Measurements from ENCODE around the gene SCG2. TPM values are rescaled to one million over a fixed set of nuclear protein-coding genes. Genes with fewer than 3 reads are reported as not detected.

The SCG2 gene
- total RNA-seq, 1 experiment from 2014 or later, result 19.8 TPM

DNA sequence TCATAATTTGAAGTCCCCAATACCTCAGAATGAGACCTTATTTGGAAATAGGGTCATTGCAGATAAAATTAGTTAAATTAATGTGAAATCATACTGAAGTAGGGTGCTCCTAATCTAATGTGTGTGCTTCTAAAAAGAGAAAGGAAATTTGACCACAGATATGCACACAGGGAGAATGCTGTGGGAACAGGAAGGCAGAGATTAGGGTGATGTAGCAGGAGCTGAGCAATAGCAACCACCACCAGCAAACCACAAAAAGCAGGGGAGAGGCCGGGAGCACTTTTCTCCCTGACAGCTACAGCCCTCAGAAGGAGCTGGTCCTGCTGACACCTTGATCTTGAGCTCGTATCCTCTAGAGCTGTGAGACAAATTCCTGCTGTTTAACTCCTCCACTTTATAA lies 24.6 kb upstream of the SCG2 start:
- Histone ChIP-seq H3K36me3 (ENCODE audit: control insufficient read depth in 1 of 2, insufficient read depth in 2 of 2, low read length in 2 of 2) (no peaks in the 10 kb centered on the region), H4K20me1 (ENCODE audit: insufficient read depth) (no peaks in the 10 kb centered on the region), H3K9ac (ENCODE audit: low read length) (no peak overlapping the region), H2AFZ (ENCODE audit: low read depth, low read length, poor library complexity, severe bottlenecking) (no peak overlapping the region), H3K4me2 (ENCODE audit: low read length) (no peak overlapping the region), H3K9me2 (ENCODE audit: insufficient read depth) (no peaks in the 10 kb centered on the region), H3K27me3 (ENCODE audit: insufficient read depth, low read length) (no peaks in the 10 kb centered on the region), H3K4me3 (replicated peaks in 1 of 2; ENCODE audit: low read depth in 1 of 2, low read length in 2 of 2) (no peak overlapping the region), H3K4me1 (ENCODE audit: control insufficient read depth in 1 of 2, insufficient read depth in 2 of 2, low read length in 2 of 2) (peaks cover 4 to 16% of the 10 kb centered on the region in 2 experiments; a peak in 3 of 4 replicates), H3K27ac (ENCODE audit: low read depth, low read length) (no peak overlapping the region), H3K79me2 (ENCODE audit: insufficient read depth, low read length) (no peaks in the 10 kb centered on the region), H3K9me3 (ENCODE audit: control insufficient read depth in 1 of 2, insufficient read depth in 1 of 2, low read depth in 1 of 2, low read length in 2 of 2) (no peaks in the 10 kb centered on the region)
- DNase-seq (ENCODE audit: low read depth, low spot score), result no peak
- ChIA-PET CTCF (interaction anchor here (0.6 kb wide), 1 partner anchor 64 kb away, joined by 3 read pairs; no protein-coding TSS in a partner anchor), RAD21 (ENCODE audit: low non-redundant PET in 1 of 2, low total read pairs in 2 of 2, uncharacterized antibody in 2 of 2, unreplicated experiment in 2 of 2) (no interaction called here), POLR2A (no interaction called here)
- no TSS peak for BruUV-seq (replicated peaks)
- intact Hi-C loops (cut with micrococcal nuclease), result no loop called here
- ATAC-seq, result 0 out of 2 replicates have a peak, but pooled peaks have one; percentile 22
- TF ChIP-seq EGR1 (IDR thresholded peaks at IDR 0.05; ENCODE audit: low read depth), result no peak
- no peak for TF ChIP-seq FOSL1 (IDR thresholded peaks at IDR 0.05; ENCODE audit: low read depth)
- TF ChIP-seq RAD21 (IDR thresholded peaks at IDR 0.05; ENCODE audit: low read depth), result no peak
- TF ChIP-seq, protein P1, sequence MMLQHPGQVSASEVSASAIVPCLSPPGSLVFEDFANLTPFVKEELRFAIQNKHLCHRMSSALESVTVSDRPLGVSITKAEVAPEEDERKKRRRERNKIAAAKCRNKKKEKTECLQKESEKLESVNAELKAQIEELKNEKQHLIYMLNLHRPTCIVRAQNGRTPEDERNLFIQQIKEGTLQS (IDR thresholded peaks at IDR 0.05), result no peak
- no peak for TF ChIP-seq ELF1 (IDR thresholded peaks at IDR 0.05; ENCODE audit: borderline replicate concordance, low read depth)
- TF ChIP-seq CBX3 (IDR thresholded peaks at IDR 0.05; ENCODE audit: low read depth), result no peak
- no peak for TF ChIP-seq SIN3A (IDR thresholded peaks at IDR 0.05; ENCODE audit: low read depth)
- no peak for TF ChIP-seq EZH2 (IDR thresholded peaks at IDR 0.05)
- no peak for TF ChIP-seq POLR2A (IDR thresholded peaks at IDR 0.05; ENCODE audit: borderline replicate concordance, extremely low read depth, insufficient read depth, insufficient read length)
- no peak for TF ChIP-seq SRF (IDR thresholded peaks at IDR 0.05; ENCODE audit: low read depth)
- TF ChIP-seq SP1 (IDR thresholded peaks at IDR 0.05; ENCODE audit: low read depth), result no peak
- TF ChIP-seq EZH2phosphoT487 (IDR thresholded peaks at IDR 0.05; ENCODE audit: borderline replicate concordance), result no peak
- no peak for TF ChIP-seq JUND (IDR thresholded peaks at IDR 0.05)
- TF ChIP-seq YY1 (IDR thresholded peaks at IDR 0.05; ENCODE audit: extremely low read depth, insufficient replicate concordance, low read depth, low read length), result no peak
- no peak for TF ChIP-seq TCF7L2 (IDR thresholded peaks at IDR 0.05; ENCODE audit: borderline replicate concordance, extremely low read depth, insufficient read depth, insufficient read length)
- TF ChIP-seq, protein P2, sequence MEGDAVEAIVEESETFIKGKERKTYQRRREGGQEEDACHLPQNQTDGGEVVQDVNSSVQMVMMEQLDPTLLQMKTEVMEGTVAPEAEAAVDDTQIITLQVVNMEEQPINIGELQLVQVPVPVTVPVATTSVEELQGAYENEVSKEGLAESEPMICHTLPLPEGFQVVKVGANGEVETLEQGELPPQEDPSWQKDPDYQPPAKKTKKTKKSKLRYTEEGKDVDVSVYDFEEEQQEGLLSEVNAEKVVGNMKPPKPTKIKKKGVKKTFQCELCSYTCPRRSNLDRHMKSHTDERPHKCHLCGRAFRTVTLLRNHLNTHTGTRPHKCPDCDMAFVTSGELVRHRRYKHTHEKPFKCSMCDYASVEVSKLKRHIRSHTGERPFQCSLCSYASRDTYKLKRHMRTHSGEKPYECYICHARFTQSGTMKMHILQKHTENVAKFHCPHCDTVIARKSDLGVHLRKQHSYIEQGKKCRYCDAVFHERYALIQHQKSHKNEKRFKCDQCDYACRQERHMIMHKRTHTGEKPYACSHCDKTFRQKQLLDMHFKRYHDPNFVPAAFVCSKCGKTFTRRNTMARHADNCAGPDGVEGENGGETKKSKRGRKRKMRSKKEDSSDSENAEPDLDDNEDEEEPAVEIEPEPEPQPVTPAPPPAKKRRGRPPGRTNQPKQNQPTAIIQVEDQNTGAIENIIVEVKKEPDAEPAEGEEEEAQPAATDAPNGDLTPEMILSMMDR (IDR thresholded peaks at IDR 0.05 in 2 of 3, conservative IDR thresholded peaks at IDR 0.05 in 1 of 3; ENCODE audit: borderline replicate concordance in 1 of 3, insufficient read depth in 1 of 3, low read depth in 2 of 3, low read length in 2 of 3), result no peak
- TF ChIP-seq, protein P3, sequence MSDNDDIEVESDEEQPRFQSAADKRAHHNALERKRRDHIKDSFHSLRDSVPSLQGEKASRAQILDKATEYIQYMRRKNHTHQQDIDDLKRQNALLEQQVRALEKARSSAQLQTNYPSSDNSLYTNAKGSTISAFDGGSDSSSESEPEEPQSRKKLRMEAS (IDR thresholded peaks at IDR 0.05), result no peak
- no peak for TF ChIP-seq ZNF274 (IDR thresholded peaks at IDR 0.05; ENCODE audit: low read depth, low read length)
- no peak for TF ChIP-seq ZFX (IDR thresholded peaks at IDR 0.05)
